ENCODE results near the gene NUCB1. TPM values are rescaled to one million over a fixed set of nuclear protein-coding genes. Genes with fewer than 3 reads are reported as not detected.
A peak's percentile ranks its signal among the peaks of the same experiment; 100 is the strongest.

NUCB1 gene
- total and polyA plus RNA-seq, 9 of the 15 experiments (the other 6 are each of a cell fraction or from before 2014, with no cell fraction given) = 3.1 to 153 (median 71.7) TPM

DNA sequence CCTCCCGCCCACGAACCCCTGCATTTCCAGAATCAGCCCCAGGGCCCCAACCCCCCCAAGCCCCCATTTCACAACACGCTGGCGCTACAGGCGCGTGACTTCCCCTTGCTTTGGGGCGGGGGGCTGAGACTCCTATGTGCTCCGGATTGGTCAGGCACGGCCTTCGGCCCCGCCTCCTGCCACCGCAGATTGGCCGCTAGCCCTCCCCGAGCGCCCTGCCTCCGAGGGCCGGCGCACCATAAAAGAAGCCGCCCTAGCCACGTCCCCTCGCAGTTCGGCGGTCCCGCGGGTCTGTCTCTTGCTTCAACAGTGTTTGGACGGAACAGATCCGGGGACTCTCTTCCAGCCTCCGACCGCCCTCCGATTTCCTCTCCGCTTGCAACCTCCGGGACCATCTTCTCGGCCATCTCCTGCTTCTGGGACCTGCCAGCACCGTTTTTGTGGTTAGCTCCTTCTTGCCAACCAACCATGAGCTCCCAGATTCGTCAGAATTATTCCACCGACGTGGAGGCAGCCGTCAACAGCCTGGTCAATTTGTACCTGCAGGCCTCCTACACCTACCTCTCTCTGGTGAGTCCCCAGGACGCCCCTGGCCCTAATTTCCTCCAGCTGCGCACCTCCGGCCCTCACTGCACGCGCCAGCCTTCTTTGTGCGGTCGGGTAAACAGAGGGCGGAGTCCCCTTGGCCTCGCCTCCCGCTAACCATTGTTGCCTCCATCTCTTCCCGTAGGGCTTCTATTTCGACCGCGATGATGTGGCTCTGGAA, 65.1 kb downstream of the NUCB1 start, which contains the start of gene FTL (continued):
- TF ChIP-seq TRIM25 (IDR thresholded peaks at IDR 0.05; ENCODE audit: borderline replicate concordance) (0 out of 2 replicates have a peak, but pooled peaks have one; percentile 46), TBL1XR1 (IDR thresholded peaks at IDR 0.05; ENCODE audit: low read length in 2 of 2) (0 out of 4 replicates have a peak, but pooled peaks of 1 of the 2 experiments have one; percentile 57), BDP1 (IDR thresholded peaks at IDR 0.05; ENCODE audit: insufficient read depth, insufficient read length) (no peak), SIN3A (IDR thresholded peaks at IDR 0.05; ENCODE audit: borderline replicate concordance in 2 of 2, control insufficient read depth in 1 of 2, low read depth in 2 of 2, low read length in 2 of 2) (peak; percentile 45 to 64; a peak in 3 of 4 replicates), ZBTB7A (IDR thresholded peaks at IDR 0.05; ENCODE audit: borderline replicate concordance, control insufficient read depth, low read depth, low read length) (peak; percentile 76; the same call in 1 of the 2 replicates), ZBTB1 (CRISPR knock-in tag; IDR thresholded peaks at IDR 0.05; ENCODE audit: borderline replicate concordance, low read depth) (peak; percentile 46; the same call in 1 of the 2 replicates), ARID3B (CRISPR knock-in tag; IDR thresholded peaks at IDR 0.05; ENCODE audit: borderline replicate concordance) (no peak), HMGN3 (IDR thresholded peaks at IDR 0.05; ENCODE audit: borderline replicate concordance, extremely low read depth, insufficient read length, low read depth, low read length) (peak; percentile 81), BMI1 (IDR thresholded peaks at IDR 0.05; ENCODE audit: low read length) (no peak), HCFC1 (IDR thresholded peaks at IDR 0.05; ENCODE audit: low read depth, low read length) (peak; percentile 56), POLR2AphosphoS5 (IDR thresholded peaks at IDR 0.05; ENCODE audit: control insufficient read depth, insufficient read depth, low read depth, low read length) (peak; percentile 99), ZNF347 (CRISPR knock-in tag; IDR thresholded peaks at IDR 0.05; ENCODE audit: low read depth) (no peak), ARNT (IDR thresholded peaks at IDR 0.05) (peak in 1 of 2 experiments; percentile 88; a peak in 1 of 4 replicates), HNRNPL (IDR thresholded peaks at IDR 0.05; ENCODE audit: low read depth, low read length) (no peak), TAF15 (IDR thresholded peaks at IDR 0.05; ENCODE audit: low read depth, low read length) (0 out of 2 replicates have a peak, but pooled peaks have one; percentile 17), ARID4B (CRISPR knock-in tag; IDR thresholded peaks at IDR 0.05) (peak; percentile 97)
